Mesenchymal stem cell (in vitro differentiated cells and primary cell): Measurements from ENCODE around the gene RRN3.
A peak's percentile ranks its signal among the peaks of the same experiment; 100 is the strongest.
"Not testable (repeated sequence)": the region's sequence is repeated elsewhere in the genome, so short reads cannot be mapped to it uniquely, and the experiment has no call there.

Experiments
- DNase-seq: peaks from one replicate; pipeline ENCODE4 v3.0.0-alpha.2; 2013
- H2AFZ ChIP-seq: one replicate; pipeline ENCODE4 v1.6.1; 2013; ENCODE audit warnings: low read depth, mild to moderate bottlenecking, control low read depth, inconsistent platforms, low read length, moderate library complexity
- H2AK5ac ChIP-seq: 2 replicates; pipeline ENCODE4 v1.6.1; 2013; ENCODE audit warnings: low read length, moderate library complexity, mild to moderate bottlenecking, inconsistent platforms; ENCODE audit not compliant: severe bottlenecking
- H2BK120ac ChIP-seq: one replicate; pipeline ENCODE4 v1.6.1; 2013; ENCODE audit warnings: low read depth, mild to moderate bottlenecking, inconsistent platforms, low read length, moderate library complexity
- H2BK12ac ChIP-seq, 2 experiments: one replicate each; pipeline ENCODE4 v1.6.1; 2013; ENCODE audit warnings: inconsistent platforms in 2 of 2, low read length in 2 of 2, mild to moderate bottlenecking in 2 of 2, moderate library complexity in 2 of 2, control low read depth in 1 of 2
- H2BK15ac ChIP-seq: one replicate; pipeline ENCODE4 v1.6.1; 2013; ENCODE audit warnings: mild to moderate bottlenecking, low read depth, inconsistent platforms; ENCODE audit not compliant: poor library complexity, severe bottlenecking
- H2BK5ac ChIP-seq: 2 replicates; pipeline ENCODE4 v1.6.1; 2013; ENCODE audit warnings: low read depth, mild to moderate bottlenecking, low read length, control low read depth, inconsistent platforms; ENCODE audit not compliant: poor library complexity, severe bottlenecking
- H3K14ac ChIP-seq, 2 experiments: one replicate each; pipeline ENCODE4 v1.6.1; 2013; ENCODE audit warnings: inconsistent platforms in 2 of 2, low read length in 2 of 2, control low read depth in 1 of 2, mild to moderate bottlenecking in 1 of 2, moderate library complexity in 1 of 2
- H3K18ac ChIP-seq, 2 experiments: one replicate each; pipeline ENCODE4 v1.6.1; 2013; ENCODE audit warnings: inconsistent platforms in 2 of 2, low read length in 2 of 2, control low read depth in 1 of 2, low read depth in 1 of 2, mild to moderate bottlenecking in 1 of 2
- H3K23ac ChIP-seq, 2 experiments: one replicate each; pipeline ENCODE4 v1.6.1; 2013; ENCODE audit warnings: inconsistent platforms in 2 of 2, low read length in 2 of 2, mild to moderate bottlenecking in 2 of 2, moderate library complexity in 2 of 2, control low read depth in 1 of 2
- H3K27ac ChIP-seq: 2 replicates; pipeline ENCODE4 v1.5.1; 2013; ENCODE audit warnings: mild to moderate bottlenecking, moderate library complexity, low read length, control low read depth, inconsistent platforms; ENCODE audit not compliant: poor library complexity, severe bottlenecking
- H3K27me3 ChIP-seq, 2 experiments: 2 replicates each; pipeline versions ENCODE4 v1.6.1 to v1.7.0; 2013; ENCODE audit warnings: low read length in 2 of 2, mild to moderate bottlenecking in 2 of 2, moderate library complexity in 2 of 2, control low read depth in 1 of 2, inconsistent platforms in 1 of 2; ENCODE audit not compliant: control insufficient read depth in 1 of 2, insufficient read depth in 1 of 2
- H3K36me3 ChIP-seq, 2 experiments: 2 replicates each; pipeline versions ENCODE4 v1.6.1 to v1.7.0; 2013; ENCODE audit warnings: low read length in 2 of 2, control low read depth in 1 of 2, inconsistent platforms in 1 of 2, low read depth in 1 of 2, mild to moderate bottlenecking in 1 of 2; ENCODE audit not compliant: insufficient read depth in 2 of 2, control insufficient read depth in 1 of 2
- H3K4ac ChIP-seq, 2 experiments: one replicate each; pipeline ENCODE4 v1.6.1; 2013; ENCODE audit warnings: inconsistent platforms in 2 of 2, low read length in 2 of 2, mild to moderate bottlenecking in 2 of 2, moderate library complexity in 2 of 2, control low read depth in 1 of 2, low read depth in 1 of 2
- H3K4me1 ChIP-seq: 2 replicates; pipeline ENCODE4 v1.6.1; 2013; ENCODE audit warnings: low read depth, low read length, control low read depth; ENCODE audit not compliant: control insufficient read depth, insufficient read depth
- H3K4me2 ChIP-seq: 2 replicates; pipeline ENCODE4 v1.6.1; 2013; ENCODE audit warnings: low read length, mild to moderate bottlenecking, inconsistent platforms; ENCODE audit not compliant: poor library complexity, severe bottlenecking
- H3K4me3 ChIP-seq, 2 experiments: 2 replicates each; pipeline versions ENCODE4 v1.5.1 to v1.7.0; 2013; ENCODE audit warnings: low read length in 2 of 2, mild to moderate bottlenecking in 2 of 2, control low read depth in 1 of 2, low read depth in 1 of 2; ENCODE audit not compliant: insufficient read depth in 1 of 2
- H3K79me1 ChIP-seq: replicated peaks from 2 replicates; pipeline ENCODE4 v1.6.1; 2013; ENCODE audit warnings: mild to moderate bottlenecking, control low read depth, low read length, inconsistent platforms; ENCODE audit not compliant: poor library complexity, severe bottlenecking
- H3K9ac ChIP-seq: 2 replicates; pipeline ENCODE4 v1.7.0; 2013; ENCODE audit warnings: mild to moderate bottlenecking, low read length, moderate library complexity
- H3K9me3 ChIP-seq: 2 replicates; pipeline ENCODE4 v1.7.0; 2013; ENCODE audit warnings: mild to moderate bottlenecking, low read length; ENCODE audit not compliant: control insufficient read depth
- H4K8ac ChIP-seq: one replicate; pipeline ENCODE4 v1.6.1; 2013; ENCODE audit warnings: inconsistent platforms, mild to moderate bottlenecking, low read length, moderate library complexity
- H4K91ac ChIP-seq: one replicate; pipeline ENCODE4 v1.6.1; 2013; ENCODE audit warnings: mild to moderate bottlenecking, low read length, inconsistent platforms
- WGBS: methylation state at CpG from one replicate; pipeline ENCODE4 v1.1.7; 2013; ENCODE audit warnings: mixed read lengths; 5-methylcytosine and 5-hydroxymethylcytosine counted together

Gene RRN3

DNA sequence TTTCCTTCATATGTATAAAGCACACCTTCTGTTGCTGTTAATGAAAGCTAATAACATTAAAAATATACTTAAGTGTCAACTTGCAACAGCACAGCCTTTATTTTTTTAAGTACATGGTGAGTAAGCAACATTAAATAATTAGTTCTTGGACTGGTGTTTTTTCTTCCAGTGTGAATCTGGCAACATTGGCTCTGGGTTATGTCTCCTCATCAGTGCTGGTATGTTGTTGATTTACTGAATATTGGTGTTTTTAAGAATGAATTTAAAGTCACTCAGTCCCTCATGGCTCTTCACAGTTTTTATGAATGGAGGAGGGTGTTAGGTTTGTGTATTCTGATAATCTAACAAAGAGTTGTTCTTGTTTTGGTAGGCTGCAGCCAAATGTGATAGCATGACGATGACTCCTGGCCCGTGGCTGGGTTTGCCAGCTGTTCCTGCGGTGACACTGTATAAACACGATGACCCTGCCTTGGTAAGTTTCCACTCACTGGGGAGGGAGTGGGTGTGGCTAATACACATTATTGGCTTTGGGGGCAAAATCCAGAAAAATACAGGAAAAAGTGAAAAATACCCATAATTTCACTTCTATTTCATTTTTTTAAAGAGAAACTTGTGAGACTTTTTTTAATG lies 77.0 kb downstream of the RRN3 start:
- Histone ChIP-seq H3K27ac (peak overlapping the region; percentile 34), H3K9ac (peak overlapping the region; percentile 79), H3K36me3 (peaks cover 35 to 37% of the 10 kb centered on the region in 2 experiments), H3K79me1 (peaks cover 16% of the 10 kb centered on the region)
- not testable (repeated sequence) for H3K18ac ChIP-seq, H3K4me1 ChIP-seq, H3K27me3 ChIP-seq, H4K8ac ChIP-seq, H2BK120ac ChIP-seq, H2AFZ ChIP-seq, H2BK12ac ChIP-seq, H2BK15ac ChIP-seq, H2AK5ac ChIP-seq, H2BK5ac ChIP-seq, H4K91ac ChIP-seq, H3K4me2 ChIP-seq, H3K14ac ChIP-seq, H3K4ac ChIP-seq, H3K9me3 ChIP-seq, H3K23ac ChIP-seq, H3K4me3 ChIP-seq
- WGBS: 13% methylated on average over 4 of the region's 4 CpGs
- peak; percentile 90 for DNase-seq

DNA sequence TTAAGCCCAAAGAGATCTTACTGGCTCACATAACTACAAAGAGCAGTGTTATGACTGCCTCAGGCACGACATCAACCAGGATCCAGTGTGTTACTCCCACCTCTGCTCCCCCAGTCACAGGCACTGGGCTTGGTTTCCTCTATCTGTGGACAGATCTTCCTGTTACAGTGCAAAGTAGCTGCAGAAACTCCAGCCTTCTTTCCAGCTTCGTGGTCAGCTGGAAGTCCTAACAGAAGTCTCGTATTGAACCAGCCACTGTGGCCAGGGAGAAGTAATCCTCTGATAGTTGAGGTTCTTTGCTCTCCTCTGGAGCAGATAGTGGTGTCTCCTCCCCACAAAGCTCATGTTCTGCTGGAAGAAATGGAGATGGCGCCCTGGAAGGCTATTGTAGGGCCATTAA lies 77.7 kb downstream of the RRN3 start:
- WGBS: 78% methylated on average over 3 of the region's 4 CpGs
- peak overlapping the region in 1 of 2 experiments; percentile 60 for H3K23ac ChIP-seq
- H3K36me3 ChIP-seq: peaks cover 36 to 37% of the 10 kb centered on the region in 2 experiments
- peak overlapping the region in 1 of 2 experiments; percentile 32 for H3K4me3 ChIP-seq
- H2AFZ ChIP-seq, H3K4me1 ChIP-seq, H3K27me3 ChIP-seq, H2BK15ac ChIP-seq, H3K9me3 ChIP-seq, H2BK5ac ChIP-seq, H3K4me2 ChIP-seq: not testable (repeated sequence)
- peak; percentile 71 for DNase-seq
- H3K79me1 ChIP-seq: peaks cover 16% of the 10 kb centered on the region
- H2BK120ac ChIP-seq: peak overlapping the region; percentile 3
- H2AK5ac ChIP-seq: peak overlapping the region; percentile 21
- H3K18ac ChIP-seq: peak overlapping the region; percentile 28 to 64
- peak overlapping the region in 1 of 2 experiments; percentile 59 for H2BK12ac ChIP-seq
- peak overlapping the region; percentile 69 for H4K8ac ChIP-seq
- H3K27ac ChIP-seq: peak overlapping the region; percentile 46
- H3K14ac ChIP-seq: peak overlapping the region in 1 of 2 experiments; percentile 94
- peak overlapping the region in 1 of 2 experiments; percentile 83 for H3K4ac ChIP-seq
- peak overlapping the region; percentile 47 for H4K91ac ChIP-seq
- H3K9ac ChIP-seq: peak overlapping the region; percentile 79

DNA sequence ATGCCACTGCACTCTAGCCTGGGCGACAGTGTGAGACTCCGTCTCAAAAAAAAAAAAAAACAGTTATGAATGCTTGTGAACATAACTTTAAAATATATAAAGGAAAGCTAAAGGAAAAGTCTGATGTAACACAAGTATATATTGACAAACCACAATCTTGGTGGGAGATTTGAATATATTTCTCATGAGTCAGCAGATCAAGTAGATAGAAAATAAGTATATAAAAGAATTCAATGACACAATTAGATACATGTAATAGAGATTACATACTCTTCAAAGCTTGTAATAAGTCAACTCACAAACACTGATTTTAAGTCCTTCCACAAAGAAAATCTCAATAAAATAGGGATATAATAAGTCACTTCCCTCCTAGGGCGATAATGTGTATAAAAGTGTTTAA lies 78.4 kb downstream of the RRN3 start:
- H3K18ac ChIP-seq, H4K8ac ChIP-seq, H3K14ac ChIP-seq, H3K4me3 ChIP-seq, H3K4me2 ChIP-seq, H2BK5ac ChIP-seq, H2BK12ac ChIP-seq, H2BK15ac ChIP-seq, H4K91ac ChIP-seq, H3K4me1 ChIP-seq, H3K4ac ChIP-seq, H3K27ac ChIP-seq, H2AK5ac ChIP-seq, H3K9me3 ChIP-seq, H2AFZ ChIP-seq, H3K27me3 ChIP-seq, H3K23ac ChIP-seq, DNase-seq: not testable (repeated sequence)
- peak overlapping the region; percentile 49 for H2BK120ac ChIP-seq
- peak overlapping the region; percentile 79 for H3K9ac ChIP-seq
- 100% methylated on average over 1 of the region's 3 CpGs for WGBS
- H3K79me1 ChIP-seq: peaks cover 16% of the 10 kb centered on the region
- H3K36me3 ChIP-seq: peaks cover 33 to 42% of the 10 kb centered on the region in 2 experiments

DNA sequence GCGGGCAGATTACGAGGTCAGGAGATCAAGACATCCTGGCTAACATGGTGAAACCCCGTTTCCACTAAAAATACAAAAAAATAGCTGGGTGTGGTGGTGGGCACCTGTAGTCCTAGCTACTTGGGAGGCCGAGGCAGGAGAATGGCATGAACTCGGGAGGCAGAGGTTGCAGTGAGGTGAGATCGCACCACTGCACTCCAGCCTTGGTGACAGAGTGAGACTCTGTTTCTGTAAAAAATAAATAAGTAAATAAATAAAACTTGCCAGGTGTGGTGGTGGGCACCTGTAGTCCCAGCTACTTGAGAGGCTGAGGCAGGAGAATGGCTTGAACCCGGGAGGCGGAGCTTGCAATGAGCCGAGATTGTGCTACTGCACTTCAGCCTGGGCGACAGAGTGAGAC lies 81.1 kb downstream of the RRN3 start:
- H2BK120ac ChIP-seq, H3K23ac ChIP-seq, H3K27me3 ChIP-seq, H3K4me2 ChIP-seq, H4K8ac ChIP-seq, H4K91ac ChIP-seq, H3K9me3 ChIP-seq, H3K9ac ChIP-seq, H3K14ac ChIP-seq, H2AK5ac ChIP-seq, H2BK12ac ChIP-seq, H3K4me3 ChIP-seq, H3K4ac ChIP-seq, H3K27ac ChIP-seq, H2AFZ ChIP-seq, H2BK5ac ChIP-seq, H3K4me1 ChIP-seq, H3K18ac ChIP-seq, DNase-seq, H2BK15ac ChIP-seq: not testable (repeated sequence)
- peaks cover 28 to 43% of the 10 kb centered on the region in 2 experiments for H3K36me3 ChIP-seq
- peaks cover 12% of the 10 kb centered on the region for H3K79me1 ChIP-seq
- WGBS: 98% methylated on average over 8 of the region's 10 CpGs
